Activated CD4-positive, CD25-positive, alpha-beta regulatory T cell treated with anti-CD3 and anti-CD28 coated beads, Interleukin-2, amount 50 U/mL, for 24 hours (primary cell): ENCODE results near the gene EHD1.
"Not testable (repeated sequence)": the region's sequence is repeated elsewhere in the genome, so short reads cannot be mapped to it uniquely, and the experiment has no call there.

Experiments
- ATAC-seq, 2 donors: fragments of 150-1000 bp; cut with Tn5 transposase; one replicate each; pipeline ENCODE4 v1.10.0; 2021; ENCODE audit warnings: mild to moderate bottlenecking in 1 of 2, moderate library complexity in 1 of 2

Gene EHD1

DNA sequence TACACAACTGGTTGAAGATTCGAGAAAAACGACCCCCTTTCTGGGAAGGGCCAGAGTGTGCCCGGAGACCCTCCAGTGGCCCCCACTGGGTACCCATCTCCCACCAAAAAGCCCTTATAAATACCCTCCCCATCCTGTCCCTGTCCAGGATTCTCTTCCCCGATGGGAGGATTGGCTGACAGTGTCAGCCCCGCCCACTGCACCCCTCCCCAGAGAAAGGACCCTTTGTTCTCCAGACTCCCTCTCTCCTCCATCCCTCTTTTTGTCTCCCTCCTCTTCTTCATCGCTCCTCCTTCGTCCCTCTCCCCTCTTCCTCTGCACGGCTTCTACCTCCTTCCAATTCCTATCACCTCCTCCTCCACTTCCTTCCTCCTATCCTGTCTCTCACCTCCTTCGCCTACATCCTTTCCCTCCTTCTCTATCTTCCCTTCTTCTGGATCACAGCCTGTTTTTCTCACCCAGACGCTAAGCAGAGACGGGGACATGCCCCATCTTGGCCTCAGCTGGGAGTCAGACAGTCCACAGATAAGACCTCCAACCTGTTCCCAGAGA is 54.8 kb downstream of the EHD1 start:
- ATAC-seq: no peak

DNA sequence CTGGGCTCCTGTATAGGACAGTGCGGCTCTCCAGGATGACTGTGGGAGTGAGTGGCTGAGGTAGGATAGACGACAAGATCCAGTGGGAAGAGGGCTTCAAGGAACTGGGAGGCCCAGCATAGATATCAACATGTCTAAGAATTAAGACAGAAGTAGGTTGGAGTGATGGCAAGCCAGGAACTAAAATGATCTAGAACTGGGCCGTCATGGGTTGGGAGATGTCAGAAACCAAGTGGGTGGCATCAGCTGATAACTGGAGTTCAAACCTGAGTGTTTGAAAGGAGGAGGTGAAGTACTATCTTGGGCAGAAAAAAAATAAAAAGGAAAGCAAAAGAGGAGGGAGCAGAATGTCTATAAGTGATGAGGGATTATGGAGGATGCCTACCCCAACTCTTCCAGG is 60.9 kb downstream of the EHD1 start:
- ATAC-seq: no peak

DNA sequence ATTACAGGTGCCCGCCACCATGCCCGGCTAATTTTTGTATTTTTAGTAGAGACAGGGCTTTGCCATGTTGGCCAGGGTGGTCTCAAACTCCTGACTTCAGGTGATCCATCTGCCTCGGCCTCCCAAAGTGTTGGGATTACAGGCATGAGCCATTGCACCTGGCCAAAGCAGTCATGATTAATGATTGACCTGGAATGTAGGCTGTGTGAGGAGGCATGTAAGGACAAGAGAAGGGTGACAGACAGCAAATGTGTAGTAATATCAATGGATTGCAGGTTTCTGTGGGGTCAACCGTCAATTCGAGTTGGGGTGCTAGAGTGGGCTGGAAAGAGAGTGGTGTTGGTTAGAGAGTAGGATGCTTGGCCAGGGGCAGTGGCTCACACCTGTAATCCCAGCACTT is 63.0 kb downstream of the EHD1 start:
- not testable (repeated sequence) for ATAC-seq

DNA sequence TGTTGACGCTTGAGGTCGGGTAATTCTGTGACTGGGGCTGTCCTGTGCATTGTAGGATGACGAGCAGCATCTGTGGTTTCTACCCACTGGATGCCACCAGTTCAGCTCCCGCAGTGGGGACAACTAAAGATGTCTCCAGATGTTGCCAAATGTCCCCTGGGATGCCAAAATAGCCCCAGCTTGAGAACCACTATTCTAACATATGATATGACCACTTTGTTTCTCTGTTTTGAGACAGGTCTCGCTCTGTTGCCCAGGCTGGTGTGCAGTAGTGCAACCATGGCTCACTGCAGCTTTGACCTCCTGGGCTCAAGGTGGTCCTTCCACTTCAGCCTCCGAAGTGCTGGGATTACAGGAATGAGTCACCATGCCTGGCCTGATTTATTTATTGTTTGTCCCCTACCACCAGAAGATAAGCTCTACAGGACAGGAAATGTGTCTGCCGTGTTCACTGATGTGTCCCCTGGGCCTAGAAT is 63.7 kb downstream of the EHD1 start:
- no peak for ATAC-seq

DNA sequence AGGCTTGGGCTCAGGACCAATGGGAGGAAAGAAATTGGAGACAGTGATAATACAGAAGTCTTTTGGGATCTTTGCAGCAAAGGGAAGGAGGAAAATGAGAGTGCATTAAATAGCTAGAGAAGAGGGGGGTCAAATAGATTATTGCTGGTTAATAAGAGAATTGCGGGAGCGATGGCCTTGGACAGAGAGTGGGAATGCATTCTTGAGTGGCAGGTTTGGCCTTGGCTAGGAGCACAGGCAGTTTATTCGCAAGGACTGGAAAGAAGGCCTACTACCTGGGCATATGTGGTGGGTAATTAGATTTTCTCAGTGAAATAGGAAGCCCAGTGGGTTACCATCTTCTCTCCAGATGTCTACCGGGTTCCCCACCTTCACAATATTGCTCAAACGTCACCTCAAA is 64.6 kb downstream of the EHD1 start:
- no peak for ATAC-seq

DNA sequence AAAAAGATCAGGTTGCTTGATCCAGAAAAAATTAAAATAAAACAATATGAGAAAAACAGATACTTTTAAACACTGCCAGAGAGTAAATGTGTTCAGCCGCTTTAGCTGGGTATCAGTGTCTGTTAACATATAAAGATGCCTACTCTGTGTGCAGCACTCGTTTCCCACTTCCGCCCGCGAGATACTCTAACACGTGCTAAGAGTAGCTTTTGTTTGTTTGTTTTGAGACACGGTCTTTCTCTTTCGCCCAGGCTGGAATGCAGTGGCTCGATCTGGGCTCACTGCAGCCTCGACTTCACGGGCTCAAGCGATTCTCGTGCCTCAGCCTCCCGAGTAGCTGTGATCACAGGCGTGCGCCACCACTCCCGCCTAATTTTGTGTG is 67.5 kb downstream of the EHD1 start:
- ATAC-seq: peak; percentile 29 to 30

DNA sequence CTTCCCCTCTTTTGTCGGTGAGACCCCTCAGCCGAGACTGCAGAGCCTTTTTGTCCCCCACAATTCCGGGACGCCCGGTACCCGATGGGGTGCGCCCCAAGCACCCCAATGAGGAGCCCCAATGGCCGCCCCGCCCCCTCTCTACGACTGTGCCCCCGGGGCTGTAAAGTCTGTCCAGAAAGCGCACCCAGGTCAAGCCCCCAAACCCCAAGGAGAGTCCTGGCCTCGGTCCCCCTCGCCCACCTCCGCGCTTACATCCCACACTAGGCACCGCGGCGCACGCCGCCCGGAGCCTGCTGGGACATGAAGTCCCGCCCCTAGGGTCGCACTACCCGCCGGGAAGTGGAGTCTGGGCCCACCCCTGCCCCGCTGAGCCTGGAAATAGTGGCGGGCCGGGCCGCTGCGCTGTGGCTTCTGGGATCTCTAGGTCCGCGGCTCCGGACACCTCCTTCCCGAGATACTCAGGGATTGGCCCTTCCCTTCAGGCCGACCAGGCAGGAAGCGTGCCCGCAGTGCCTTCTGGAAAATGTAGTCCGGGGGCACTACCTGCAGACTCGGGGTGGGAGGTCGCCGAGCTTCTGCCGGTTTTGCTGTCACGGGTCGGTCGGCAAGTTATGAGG is 68.0 kb downstream of the EHD1 start, which contains the start of gene MEN1:
Gene MEN1 (minus strand): TSS at position 281 of the 620 bp plus-strand sequence. CDS start 442 bp downstream, outside the sequence.
- ATAC-seq: peak; percentile 94 to 95

DNA sequence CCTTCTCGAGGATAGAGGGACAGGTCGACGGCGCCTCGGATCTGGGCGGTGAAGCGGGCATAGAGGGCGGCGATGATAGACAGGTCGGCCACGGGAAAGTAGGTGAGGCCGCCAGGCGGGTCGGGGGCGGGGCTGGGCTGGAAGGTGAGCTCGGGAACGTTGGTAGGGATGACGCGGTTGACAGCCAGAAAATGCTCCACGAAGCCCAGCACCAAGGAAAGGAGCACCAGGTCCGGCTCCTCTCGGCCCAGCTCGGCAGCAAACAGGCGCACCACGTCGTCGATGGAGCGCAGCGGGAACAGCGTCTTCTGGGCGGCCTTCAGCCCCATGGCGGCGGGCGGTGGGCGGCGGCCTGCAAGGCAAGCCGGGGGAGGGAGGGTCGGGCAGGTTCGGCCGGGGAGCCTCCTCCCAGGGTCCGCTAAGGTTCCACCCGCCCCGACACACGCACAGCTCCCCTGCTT is 68.6 kb downstream of the EHD1 start:
- peak; percentile 3 to 26 for ATAC-seq

DNA sequence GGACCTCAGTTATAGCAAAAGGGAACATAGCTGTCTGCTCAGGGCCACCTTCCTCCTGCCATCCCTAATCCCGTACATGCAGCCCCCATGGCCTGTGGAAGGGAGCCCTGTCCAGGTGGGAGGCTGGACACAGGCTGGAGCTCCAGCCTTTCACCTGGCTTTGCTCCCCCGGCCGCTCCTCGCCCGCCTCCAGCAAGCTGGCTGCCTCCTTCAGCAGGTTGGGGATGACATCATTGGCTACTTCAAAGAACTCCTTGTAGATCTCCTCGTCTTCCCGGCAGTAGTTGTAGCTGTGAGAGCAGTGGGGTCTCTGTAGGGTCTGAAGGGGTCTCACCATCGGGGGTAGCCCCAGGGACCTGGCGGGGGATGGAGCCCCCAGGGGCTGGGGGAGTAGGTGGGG is 72.9 kb downstream of the EHD1 start:
- no peak for ATAC-seq

DNA sequence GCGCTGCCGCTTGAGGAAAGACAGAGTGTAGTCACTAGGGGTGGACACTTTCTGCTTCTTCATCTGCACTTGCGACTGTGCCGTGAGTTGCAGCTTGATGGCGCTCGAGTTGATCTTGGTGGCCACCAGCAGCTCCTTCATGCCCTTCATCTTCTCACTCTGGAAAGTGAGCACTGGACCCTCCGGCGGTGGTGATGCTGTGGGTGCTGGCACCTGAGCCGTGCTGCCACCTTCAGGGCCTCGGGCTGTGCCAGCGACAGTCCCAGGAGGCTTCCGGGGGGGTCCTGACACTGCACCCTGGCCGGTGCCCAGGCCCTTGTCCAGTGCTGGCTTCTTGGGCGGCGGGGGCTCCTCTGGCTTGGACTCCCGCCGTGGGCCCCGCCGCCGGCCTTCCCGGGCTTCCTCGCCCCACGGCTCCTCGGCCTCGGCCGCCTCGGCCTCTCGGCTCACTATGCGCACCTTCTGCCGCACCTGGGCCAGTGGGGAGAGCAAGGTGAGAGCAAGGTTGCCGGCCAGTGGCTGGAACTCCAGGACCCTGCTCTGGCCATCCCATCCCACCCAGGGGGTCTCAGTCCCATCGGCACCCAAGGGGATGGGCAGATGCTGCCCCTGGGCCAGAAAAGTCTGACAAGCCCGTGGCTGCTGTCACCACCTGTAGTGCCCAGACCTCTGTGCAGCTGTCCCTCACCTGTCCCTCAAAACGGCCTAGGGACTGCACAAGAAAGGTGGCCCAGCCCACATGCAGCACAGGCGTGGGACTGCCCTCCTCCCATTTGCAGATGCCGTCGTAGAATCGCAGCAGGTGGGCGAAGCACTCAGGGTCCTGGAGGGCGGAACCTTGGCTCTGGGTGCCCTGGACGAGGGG is 73.8 kb downstream of the EHD1 start:
- no peak for ATAC-seq

DNA sequence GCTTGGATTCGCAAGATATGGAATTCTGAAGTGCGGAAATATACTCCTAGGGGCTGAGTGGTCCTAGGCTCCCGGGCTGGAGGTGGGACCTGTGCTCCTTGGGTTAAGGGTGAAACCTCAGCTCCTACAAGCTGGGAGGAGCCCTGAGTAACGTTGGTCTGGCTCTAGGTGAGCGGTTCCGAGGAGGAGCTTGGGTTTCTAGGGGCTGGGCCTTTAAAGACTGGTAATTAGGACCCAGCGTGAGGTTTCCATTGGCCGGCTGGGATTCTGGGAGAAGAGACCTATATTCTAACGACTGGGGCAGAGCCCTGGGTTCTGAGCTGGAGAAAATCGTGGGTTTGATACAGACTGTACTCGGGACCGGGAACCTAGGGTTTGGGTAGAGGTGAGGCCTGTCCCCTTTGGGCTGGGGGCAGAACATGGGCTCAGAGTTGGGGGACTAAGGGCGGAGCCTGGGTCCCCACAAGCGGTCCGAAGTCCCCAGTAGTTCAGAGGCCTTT is 74.5 kb downstream of the EHD1 start:
- no peak for ATAC-seq

DNA sequence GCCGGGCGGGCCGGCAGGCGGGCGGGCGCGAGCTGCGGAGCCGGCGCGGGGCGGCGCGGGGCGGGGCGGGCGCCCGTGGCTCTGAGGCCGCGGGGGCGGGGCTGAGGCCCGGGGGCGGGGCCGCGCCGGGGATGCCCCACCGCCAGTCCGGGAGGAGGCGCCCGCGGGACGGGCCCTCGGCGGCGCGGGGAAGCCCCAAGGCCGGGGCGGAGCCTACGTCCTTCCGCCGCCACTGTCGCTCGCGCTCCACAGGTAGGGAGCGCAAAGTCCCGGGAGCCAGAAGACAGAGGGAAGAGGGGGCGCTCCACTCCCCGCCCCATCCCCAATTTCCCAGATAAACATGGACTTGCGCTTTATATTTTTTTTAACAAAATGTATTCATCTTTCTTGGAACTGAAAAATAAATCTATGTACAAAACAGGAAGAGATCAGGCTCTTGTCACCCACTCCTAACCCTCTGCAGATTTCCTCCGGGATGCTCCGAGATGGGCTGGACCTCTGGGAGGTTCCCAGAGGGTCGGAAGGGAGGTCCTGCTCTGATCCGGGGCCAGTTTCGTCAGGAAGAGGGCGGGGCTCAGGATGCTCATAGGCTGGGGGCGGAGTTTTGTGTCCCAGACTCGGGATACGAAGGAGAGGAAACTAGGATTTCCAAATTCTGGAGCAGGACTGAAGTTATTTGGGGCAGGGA is 75.1 kb downstream of the EHD1 start, which contains the start of gene MAP4K2:
Gene MAP4K2 (minus strand): TSS at position 57 of the 688 bp plus-strand sequence. CDS start 65 bp downstream, outside the sequence.
- ATAC-seq: peak; percentile 85 to 88

DNA sequence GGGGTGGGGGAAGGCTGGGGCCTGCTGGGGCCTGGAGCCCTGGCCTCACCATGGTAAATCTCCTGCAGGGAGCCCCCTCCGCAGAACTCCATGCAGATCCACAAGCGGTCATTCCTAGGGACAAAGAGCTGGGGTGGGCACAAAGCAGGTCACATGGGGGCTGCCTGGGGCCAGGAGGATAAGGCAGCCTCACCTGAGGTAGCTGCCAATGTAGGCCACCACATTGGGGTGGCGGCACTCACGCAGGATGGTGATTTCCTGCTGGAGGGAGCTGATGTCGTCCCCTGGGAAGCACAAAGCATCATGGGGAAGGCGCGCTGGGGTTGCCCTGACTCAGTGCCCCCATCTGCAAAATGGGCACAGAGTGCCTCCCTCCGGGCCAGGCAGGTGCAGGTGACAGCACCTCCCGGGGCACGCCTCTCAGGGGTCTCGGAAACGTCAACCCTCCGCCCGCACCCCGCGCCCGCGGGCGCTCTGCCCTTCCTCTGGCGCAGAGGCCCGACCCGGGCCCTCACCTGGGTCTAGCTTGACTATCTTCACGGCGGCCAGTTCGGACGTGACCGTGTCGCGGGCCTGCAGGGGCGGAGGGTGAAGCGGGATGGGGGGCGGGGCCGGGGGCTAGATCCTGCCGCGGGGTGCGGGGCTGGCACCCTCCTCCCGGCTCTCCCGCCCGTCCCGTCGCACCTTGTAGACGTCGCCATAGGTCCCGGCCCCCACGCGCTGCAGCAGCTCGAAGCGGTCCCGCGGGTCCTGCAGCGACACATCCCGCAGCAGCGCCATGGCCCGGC is 75.9 kb downstream of the EHD1 start:
- peak; percentile 40 to 47 for ATAC-seq
